ENCODE results near the gene C8G. TPM values are rescaled to one million over a fixed set of nuclear protein-coding genes. Genes with fewer than 3 reads are reported as not detected.

C8G gene
- total RNA-seq, 1 donor from 2014 or later, result 3.4 TPM

DNA sequence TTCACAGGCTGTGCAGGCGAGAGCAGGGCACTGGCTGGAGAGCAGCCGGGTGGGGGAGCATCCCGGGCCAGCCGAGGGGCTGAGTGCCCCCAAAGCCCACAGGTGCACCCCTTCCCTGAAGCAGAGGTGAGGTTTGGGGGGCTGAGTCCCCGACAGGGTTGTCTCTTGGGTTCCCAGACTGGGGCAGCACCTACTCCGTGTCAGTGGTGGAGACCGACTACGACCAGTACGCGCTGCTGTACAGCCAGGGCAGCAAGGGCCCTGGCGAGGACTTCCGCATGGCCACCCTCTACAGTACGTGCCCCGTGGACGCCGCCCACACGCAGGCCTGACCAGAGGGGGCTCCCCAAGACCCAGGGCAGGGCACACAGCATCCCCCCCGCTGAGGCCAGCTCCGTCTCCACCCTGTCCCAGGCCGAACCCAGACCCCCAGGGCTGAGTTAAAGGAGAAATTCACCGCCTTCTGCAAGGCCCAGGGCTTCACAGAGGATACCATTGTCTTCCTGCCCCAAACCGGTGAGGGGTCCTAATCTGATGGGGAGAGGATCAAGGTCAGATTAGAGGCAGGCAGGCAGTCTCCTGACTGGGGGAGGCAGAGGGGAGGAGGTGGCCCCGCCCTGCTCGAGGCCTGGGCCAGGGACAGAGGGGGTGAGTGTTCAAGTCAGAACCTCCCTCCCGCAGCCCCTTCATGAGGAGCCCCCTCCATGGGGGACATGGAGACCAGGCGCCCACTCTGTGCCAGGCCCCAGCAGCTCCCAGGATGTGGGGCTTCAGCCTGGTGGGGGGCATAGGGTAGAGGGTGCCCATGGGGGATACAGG is 34.9 kb downstream of the C8G start:
- CTCF ChIA-PET, result no interaction called here
- Mint-ChIP-seq H3K36me3 (ENCODE audit: low read depth) (no peaks in the 10 kb centered on the region), H3K27ac (no peak overlapping the region), H3K27me3 (peaks cover 36% of the 10 kb centered on the region), H3K4me3 (no peak overlapping the region), H3K4me1 (peaks cover 2% of the 10 kb centered on the region), H3K9me3 (no peaks in the 10 kb centered on the region)
- ATAC-seq (ENCODE audit: low read depth) (no peak), DNase-seq (no peak)
- POLR2A ChIA-PET, result interaction anchor here (0.7 kb wide), 1 partner anchor 180 kb away, joined by 3 read pairs; no protein-coding TSS in a partner anchor
- intact Hi-C loops (cut with micrococcal nuclease), result no loop called here
- TF ChIP-seq, protein P1, sequence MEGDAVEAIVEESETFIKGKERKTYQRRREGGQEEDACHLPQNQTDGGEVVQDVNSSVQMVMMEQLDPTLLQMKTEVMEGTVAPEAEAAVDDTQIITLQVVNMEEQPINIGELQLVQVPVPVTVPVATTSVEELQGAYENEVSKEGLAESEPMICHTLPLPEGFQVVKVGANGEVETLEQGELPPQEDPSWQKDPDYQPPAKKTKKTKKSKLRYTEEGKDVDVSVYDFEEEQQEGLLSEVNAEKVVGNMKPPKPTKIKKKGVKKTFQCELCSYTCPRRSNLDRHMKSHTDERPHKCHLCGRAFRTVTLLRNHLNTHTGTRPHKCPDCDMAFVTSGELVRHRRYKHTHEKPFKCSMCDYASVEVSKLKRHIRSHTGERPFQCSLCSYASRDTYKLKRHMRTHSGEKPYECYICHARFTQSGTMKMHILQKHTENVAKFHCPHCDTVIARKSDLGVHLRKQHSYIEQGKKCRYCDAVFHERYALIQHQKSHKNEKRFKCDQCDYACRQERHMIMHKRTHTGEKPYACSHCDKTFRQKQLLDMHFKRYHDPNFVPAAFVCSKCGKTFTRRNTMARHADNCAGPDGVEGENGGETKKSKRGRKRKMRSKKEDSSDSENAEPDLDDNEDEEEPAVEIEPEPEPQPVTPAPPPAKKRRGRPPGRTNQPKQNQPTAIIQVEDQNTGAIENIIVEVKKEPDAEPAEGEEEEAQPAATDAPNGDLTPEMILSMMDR (IDR thresholded peaks at IDR 0.05), result no peak

DNA sequence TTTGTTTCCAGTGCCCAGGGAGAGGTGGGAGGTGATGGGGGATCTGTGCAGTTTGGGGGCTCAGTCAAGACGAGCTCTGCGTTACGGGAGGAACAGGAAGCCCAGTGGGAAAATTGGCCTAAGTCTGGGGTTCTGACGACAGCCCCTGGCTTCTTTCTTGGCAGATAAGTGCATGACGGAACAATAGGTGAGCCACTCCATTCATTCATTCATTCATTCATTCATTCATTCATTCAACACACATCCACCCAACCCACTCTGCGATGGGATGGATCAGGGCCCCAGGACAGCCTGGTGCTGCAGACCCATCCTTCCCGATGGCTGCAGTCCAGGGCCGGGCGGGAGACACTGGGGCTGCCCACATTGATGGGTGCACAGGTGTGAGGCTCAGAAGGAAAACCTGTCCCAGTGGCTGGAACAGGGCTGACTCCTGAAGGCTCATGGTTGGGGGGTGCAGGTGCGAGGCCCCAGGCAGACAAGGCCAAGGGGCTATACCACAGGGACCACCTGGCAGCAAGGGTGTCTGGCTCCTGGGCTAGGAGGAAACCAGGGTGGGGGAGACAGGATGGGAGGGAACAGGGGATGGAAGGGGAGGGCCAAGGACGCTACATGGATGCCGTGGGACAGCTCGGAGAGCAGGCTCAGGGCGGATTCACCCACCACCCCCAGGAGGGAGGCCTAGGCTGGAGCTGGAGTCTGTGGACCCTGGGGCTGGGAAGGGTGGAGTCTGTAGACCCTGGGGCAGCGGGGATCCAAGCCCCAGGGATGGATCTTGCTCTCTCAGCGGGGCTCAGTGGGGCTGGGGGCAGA is 35.8 kb downstream of the C8G start:
- no peak overlapping the region for H3K4me3 Mint-ChIP-seq
- H3K27me3 Mint-ChIP-seq, result peaks cover 33% of the 10 kb centered on the region
- DNase-seq, result no peak
- CTCF ChIA-PET, result no interaction called here
- POLR2A ChIA-PET, result interaction anchor here (0.7 kb wide), 1 partner anchor 181 kb away, joined by 3 read pairs; no protein-coding TSS in a partner anchor
- peaks cover 2% of the 10 kb centered on the region for H3K4me1 Mint-ChIP-seq
- ATAC-seq (ENCODE audit: low read depth), result no peak
- no peak overlapping the region for H3K27ac Mint-ChIP-seq
- no peaks in the 10 kb centered on the region for H3K9me3 Mint-ChIP-seq
- H3K36me3 Mint-ChIP-seq (ENCODE audit: low read depth), result no peaks in the 10 kb centered on the region
- TF ChIP-seq, protein P1 (IDR thresholded peaks at IDR 0.05), result no peak
- intact Hi-C loops (cut with micrococcal nuclease), result no loop called here

DNA sequence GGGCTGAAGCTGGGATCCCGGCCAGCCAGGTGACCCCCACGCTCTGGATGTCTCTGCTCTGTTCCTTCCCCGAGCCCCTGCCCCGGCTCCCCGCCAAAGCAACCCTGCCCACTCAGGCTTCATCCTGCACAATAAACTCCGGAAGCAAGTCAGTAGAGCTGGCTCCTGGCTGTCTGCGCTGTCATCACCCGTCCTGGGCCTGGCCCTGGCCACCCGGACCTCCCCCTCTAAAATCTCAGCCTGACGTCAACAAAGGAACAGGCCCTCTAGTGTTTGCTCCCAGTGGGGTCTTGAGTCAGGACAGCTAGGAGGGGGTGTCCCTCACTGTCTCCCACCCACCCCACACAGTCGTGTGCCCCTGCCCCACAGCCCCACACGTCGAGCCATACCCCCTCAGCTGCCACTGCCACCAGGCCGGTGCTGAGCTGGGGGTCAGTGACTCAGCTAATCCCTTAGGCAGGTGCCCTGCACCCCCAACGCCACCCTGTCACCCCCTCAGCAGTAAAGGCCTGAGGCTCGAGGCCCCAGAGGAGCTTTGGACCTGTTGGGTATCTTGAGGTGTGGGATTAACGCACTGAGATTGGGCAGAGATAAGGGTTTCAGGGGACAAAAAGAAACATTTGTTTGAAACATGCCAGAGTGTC is 36.7 kb downstream of the C8G start:
- DNase-seq (no peak), ATAC-seq (ENCODE audit: low read depth) (no peak)
- Mint-ChIP-seq H3K4me1 (peaks cover 2% of the 10 kb centered on the region), H3K27ac (no peak overlapping the region), H3K36me3 (ENCODE audit: low read depth) (no peaks in the 10 kb centered on the region), H3K27me3 (peaks cover 33% of the 10 kb centered on the region), H3K4me3 (no peak overlapping the region), H3K9me3 (no peaks in the 10 kb centered on the region)
- POLR2A ChIA-PET, result interaction anchor here (0.5 kb wide), 1 partner anchor 33 kb away, joined by 3 read pairs; no protein-coding TSS in a partner anchor
- intact Hi-C loops (cut with micrococcal nuclease), result no loop called here
- CTCF ChIA-PET, result no interaction called here
- TF ChIP-seq, protein P1 (IDR thresholded peaks at IDR 0.05), result no peak

DNA sequence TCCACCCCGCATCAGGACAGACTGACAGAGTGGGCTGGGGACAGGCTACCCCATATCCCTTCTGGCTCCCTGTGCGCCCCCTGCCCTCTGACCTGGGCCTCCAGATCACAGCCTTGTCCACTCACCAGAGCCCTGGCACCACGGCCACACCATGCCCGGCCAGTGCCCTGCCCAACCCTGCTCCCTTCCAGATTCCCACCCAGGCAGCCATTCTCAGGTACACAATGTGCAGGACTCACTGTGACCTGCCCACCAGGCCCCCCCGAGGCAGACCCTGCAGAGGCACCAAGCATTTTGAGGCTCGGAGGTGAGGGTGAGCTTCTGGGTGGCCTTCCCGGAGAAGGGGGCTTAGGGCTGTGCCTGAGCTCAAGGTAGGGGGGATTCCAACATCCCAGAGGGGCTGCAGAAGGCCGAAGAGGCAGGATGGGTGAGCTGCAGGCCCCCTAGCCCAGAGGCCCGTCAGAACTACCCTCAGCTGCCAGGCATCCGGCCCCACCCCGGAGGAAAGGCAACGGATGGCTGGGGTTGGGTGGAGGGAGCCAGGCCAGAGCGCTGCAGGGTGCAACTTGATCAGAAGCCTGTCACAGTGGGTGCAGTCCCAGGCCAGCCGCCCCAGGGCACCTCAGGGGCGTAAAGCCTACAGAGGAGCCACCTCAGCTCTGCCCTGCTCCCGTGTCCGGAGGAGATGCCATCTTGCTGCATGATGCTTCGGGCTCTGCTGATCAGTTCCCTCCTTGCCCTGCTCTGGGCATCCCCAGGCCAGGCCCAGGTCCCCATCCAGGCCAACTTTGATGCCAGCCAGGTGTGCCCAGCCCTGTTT is 37.4 kb downstream of the C8G start, which contains the start of gene LCNL1:
Gene LCNL1, plus strand, starts transcription at position 762 of the 820 bp plus-strand sequence. CDS start 594 bp downstream, outside the sequence.
- TF ChIP-seq, protein P1 (IDR thresholded peaks at IDR 0.05), result no peak
- ATAC-seq (ENCODE audit: low read depth) (no peak), DNase-seq (no peak)
- peaks cover 33% of the 10 kb centered on the region for H3K27me3 Mint-ChIP-seq
- CTCF ChIA-PET, result no interaction called here
- POLR2A ChIA-PET, result interaction anchor here (0.5 kb wide), 1 partner anchor 34 kb away, joined by 3 read pairs; no protein-coding TSS in a partner anchor
- no peak within 1 kb of the TSS for H3K4me3 Mint-ChIP-seq
- intact Hi-C loops (cut with micrococcal nuclease), result no loop called here
- H3K27ac Mint-ChIP-seq, result no peak within 1 kb of the TSS
- H3K9me3 Mint-ChIP-seq, result no peaks in the 10 kb centered on the region
- peaks cover 2% of the 10 kb centered on the region for H3K4me1 Mint-ChIP-seq
- no peaks in the 10 kb centered on the region for H3K36me3 Mint-ChIP-seq (ENCODE audit: low read depth)
